GM10266 (cell line): ENCODE measurements around the gene ALG13.
"Not testable (repeated sequence)": the region's sequence is repeated elsewhere in the genome, so short reads cannot be mapped to it uniquely, and the experiment has no call there.

Experiments used
- DNase-seq: peaks from one replicate; pipeline ENCODE4 v3.0.0; 2012; ENCODE audit errors: extremely low spot score
- TF ChIP-seq, protein P1 (sequence below): IDR thresholded peaks from 2 replicates; pipeline ENCODE4 v1.5.1; 2012; ENCODE audit warnings: mild to moderate bottlenecking, low read depth; ENCODE audit not compliant: control insufficient read depth, insufficient read depth; ENCODE audit errors: missing control alignments

Gene ALG13

DNA sequence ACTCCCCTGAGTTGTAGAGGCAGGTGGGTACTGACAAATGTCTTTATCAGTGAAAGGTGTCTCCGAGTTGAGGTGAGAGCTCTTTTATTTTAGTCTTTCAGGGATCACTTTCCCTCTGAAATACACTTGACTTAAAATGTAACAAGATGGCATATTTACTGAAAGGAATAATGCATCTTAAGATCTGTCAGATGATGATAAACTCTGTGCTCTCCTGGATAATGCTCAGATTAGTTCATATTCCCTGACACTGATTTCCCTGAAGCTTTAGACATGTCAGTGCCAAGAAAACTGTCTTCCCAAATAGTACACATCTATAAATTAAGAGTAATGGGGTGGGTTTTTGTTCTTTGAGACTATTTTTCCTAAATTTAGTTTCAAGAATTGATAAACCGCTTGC, 75.5 kb downstream of the ALG13 start:
- TF ChIP-seq, protein P1, sequence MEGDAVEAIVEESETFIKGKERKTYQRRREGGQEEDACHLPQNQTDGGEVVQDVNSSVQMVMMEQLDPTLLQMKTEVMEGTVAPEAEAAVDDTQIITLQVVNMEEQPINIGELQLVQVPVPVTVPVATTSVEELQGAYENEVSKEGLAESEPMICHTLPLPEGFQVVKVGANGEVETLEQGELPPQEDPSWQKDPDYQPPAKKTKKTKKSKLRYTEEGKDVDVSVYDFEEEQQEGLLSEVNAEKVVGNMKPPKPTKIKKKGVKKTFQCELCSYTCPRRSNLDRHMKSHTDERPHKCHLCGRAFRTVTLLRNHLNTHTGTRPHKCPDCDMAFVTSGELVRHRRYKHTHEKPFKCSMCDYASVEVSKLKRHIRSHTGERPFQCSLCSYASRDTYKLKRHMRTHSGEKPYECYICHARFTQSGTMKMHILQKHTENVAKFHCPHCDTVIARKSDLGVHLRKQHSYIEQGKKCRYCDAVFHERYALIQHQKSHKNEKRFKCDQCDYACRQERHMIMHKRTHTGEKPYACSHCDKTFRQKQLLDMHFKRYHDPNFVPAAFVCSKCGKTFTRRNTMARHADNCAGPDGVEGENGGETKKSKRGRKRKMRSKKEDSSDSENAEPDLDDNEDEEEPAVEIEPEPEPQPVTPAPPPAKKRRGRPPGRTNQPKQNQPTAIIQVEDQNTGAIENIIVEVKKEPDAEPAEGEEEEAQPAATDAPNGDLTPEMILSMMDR = no peak
- no peak for DNase-seq

DNA sequence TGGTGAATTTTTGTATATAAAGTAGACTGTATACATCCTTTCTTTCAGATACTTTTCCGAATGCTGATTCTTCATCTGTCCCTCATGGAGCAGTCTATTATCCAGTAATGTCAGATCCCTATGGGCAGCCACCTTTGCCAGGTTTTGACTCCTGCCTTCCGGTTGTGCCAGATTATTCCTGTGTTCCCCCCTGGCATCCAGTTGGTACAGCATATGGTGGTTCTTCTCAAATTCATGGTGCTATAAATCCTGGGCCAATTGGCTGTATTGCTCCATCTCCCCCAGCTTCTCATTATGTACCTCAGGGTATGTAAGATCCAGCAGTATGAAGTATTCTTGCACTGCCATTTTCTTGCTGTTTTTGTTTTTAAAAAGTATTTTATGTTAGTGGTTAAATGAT, 78.7 kb downstream of the ALG13 start:
- TF ChIP-seq, protein P1 = no peak
- no peak for DNase-seq

DNA sequence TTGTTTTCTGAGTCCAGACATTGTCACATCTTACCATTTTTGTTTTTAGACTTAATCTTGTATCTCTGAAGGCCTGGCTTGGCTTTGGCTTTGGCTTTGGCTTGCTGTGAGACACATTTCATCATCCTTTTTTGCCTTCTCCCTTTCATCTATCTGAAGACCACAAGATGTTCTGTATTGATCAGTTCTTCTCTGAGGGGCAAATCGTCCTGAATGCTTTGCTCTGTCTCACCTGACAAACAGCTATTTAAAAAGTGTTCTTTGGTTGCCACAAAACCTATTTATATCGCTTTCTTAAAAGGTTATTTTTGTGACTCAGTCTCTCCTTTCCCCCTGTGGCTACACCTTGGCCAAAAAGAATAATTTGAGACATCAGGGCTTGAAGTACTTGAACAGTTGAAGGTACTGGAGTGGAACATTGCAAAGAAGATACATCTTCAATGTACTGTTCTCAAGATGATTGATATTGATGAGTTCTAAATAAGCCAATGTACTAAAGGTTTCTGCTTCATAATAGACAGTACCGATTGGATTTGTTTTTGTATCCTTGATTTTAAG, 80.7 kb downstream of the ALG13 start:
- TF ChIP-seq, protein P1 = no peak

DNA sequence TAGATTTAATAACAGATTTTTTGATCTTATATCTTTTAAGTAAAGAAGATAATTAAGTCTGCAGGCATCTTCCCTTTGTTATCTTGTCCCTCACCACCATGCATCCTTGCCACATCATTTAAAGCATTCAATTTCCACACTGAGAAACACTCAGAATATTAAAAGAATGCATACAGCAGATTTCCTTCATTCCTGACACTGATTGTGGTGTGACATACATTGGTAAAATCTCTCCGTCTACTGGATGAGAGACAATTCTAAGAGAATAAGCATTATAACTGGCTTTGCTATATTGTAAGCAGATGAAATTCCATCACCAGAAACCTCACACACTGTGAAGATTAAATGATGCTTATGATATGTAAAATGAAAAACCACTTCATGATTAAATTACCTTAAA, 97.6 kb downstream of the ALG13 start:
- no peak for DNase-seq
- TF ChIP-seq, protein P1 = no peak

More for the DNA sequence above, 80.7 kb downstream of the ALG13 start:
- no peak for DNase-seq

DNA sequence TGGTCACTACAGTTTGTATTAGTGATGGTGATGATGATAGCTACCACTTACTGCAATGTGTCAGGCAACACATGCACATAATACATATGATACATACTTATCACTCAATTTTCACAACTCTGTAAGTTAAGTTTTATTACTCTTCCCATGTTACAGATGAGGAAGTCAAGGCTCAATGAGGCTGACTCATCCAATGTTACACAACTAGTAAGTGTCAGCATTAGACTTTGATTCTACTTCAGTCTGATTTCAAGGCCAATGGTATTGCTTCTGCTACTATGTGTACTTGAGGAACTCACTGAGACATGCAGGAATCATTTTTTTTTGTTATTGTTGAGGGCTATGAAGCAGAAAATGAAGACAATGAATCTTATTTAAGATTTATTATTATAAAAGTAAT, 98.6 kb downstream of the ALG13 start:
- no peak for DNase-seq
- TF ChIP-seq, protein P1 = no peak

DNA sequence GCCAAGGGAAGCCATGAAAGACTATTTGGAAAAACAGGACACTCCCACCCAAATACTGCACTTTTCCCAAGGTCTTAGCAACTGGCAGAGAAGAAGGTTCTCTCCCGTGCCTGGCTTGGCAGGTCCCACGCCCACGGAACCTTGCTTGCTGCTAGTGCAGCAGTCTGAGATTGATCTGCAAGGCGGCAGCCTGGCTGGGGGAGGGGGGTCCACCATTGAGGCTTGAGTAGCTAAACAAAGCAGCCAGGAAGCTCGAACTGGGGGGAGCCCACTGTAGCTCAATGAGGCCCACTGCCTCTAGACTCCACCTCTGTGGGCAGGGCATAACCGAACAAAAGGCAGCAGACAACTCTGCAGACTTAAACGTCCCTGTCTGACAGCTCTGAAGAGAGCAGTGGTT, 103.7 kb downstream of the ALG13 start:
- TF ChIP-seq, protein P1 = no peak

DNA sequence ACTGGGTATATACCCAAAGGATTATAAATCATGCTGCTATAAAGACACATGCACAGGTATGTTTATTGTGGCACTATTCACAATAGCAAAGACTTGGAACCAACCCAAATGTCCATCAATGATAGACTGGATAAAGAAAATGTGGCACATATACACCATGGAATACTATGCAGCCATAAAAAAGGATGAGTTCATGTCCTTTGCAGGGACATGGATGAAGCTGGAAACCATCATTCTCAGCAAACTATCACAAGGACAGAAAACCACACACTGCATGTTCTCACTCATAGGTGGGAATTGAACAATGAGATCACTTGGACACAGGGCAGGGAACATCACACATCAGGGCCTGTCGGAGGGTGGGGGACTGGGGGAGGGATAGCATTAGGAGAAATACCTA, 109.1 kb downstream of the ALG13 start:
- not testable (repeated sequence) for DNase-seq

More for the DNA sequence above, 103.7 kb downstream of the ALG13 start:
- no peak for DNase-seq
